SK-N-SH (cell line): ENCODE results near the gene ZNF609. TPM values are rescaled to one million over a fixed set of nuclear protein-coding genes. Genes with fewer than 3 reads are reported as not detected.

Experiments
- CTCF ChIA-PET: fragments of 300-600, 350-600 bp; formaldehyde crosslinking; extraction: SDS; loops from one replicate; lab custom pipeline; 2021; lab: Yijun Ruan, JAX
- POLR2A ChIA-PET: fragments of 350-600 bp; sonication (Branson Sonifier 250); formaldehyde crosslinking; extraction: SDS; loops from one replicate; lab custom pipeline; 2020; ENCODE audit warnings: antibody characterized with exemption, inconsistent platforms; lab: Yijun Ruan, JAX
- DNase-seq: peaks from one replicate; pipeline ENCODE4 v3.0.0; 2012
- H2AFZ ChIP-seq: fragments of 200-600 bp; sonication (generic); 2 replicates; pipeline ENCODE4 v1.8.1; 2016; ENCODE audit warnings: antibody characterized with exemption, mild to moderate bottlenecking, low read depth
- H3F3A ChIP-seq: fragments of 200-600 bp; sonication (generic); replicated peaks from 2 replicates; pipeline ENCODE3; 2016; ENCODE audit warnings: antibody characterized with exemption, mild to moderate bottlenecking; ENCODE audit not compliant: insufficient read depth
- H3K27ac ChIP-seq, 2 experiments: fragments of 200-500 bp in 1 of 2; fragments of 200-600 bp in 1 of 2; sonication (Bioruptor generic) in 1 of 2; sonication (generic), shearing (Covaris generic) in 1 of 2; 2 replicates each; pipeline versions ENCODE4 v1.5.1 to v1.6.1; 2014 to 2016; ENCODE audit warnings: low read depth in 2 of 2, inconsistent platforms in 1 of 2, low read length in 1 of 2, mild to moderate bottlenecking in 1 of 2, mixed read lengths in 1 of 2
- H3K27me3 ChIP-seq: fragments of 200-600 bp; sonication (generic), shearing (Covaris generic); 2 replicates; pipeline ENCODE4 v1.6.1; 2016; ENCODE audit warnings: mixed run types; ENCODE audit not compliant: insufficient read depth
- H3K36me3 ChIP-seq, 2 experiments: fragments of 200-500 bp in 1 of 2; fragments of 200-600 bp in 1 of 2; sonication (Bioruptor generic) in 1 of 2; sonication (generic) in 1 of 2; replicated peaks in 1 of 2; 2 replicates each; pipeline versions ENCODE3 to v1.5.1; 2014 to 2016; ENCODE audit warnings: low read length in 1 of 2, mild to moderate bottlenecking in 1 of 2; ENCODE audit not compliant: insufficient read depth in 2 of 2, control insufficient read depth in 1 of 2
- H3K4me1 ChIP-seq, 2 experiments: fragments of 200-500 bp in 1 of 2; fragments of 200-600 bp in 1 of 2; sonication (Bioruptor generic) in 1 of 2; sonication (generic), shearing (Covaris generic) in 1 of 2; 2 replicates each; pipeline versions ENCODE4 v1.5.1 to v1.6.1; 2014 to 2016; ENCODE audit warnings: low read depth in 1 of 2, low read length in 1 of 2, mixed run types in 1 of 2; ENCODE audit not compliant: insufficient read depth in 2 of 2, control insufficient read depth in 1 of 2
- H3K4me2 ChIP-seq: fragments of 200-600 bp; sonication (generic), shearing (Covaris generic); 2 replicates; pipeline ENCODE4 v1.6.1; 2017; ENCODE audit warnings: mixed run types
- H3K4me3 ChIP-seq, 2 experiments: fragments of 200-500 bp in 1 of 2; fragments of 200-600 bp in 1 of 2; sonication (Bioruptor generic) in 1 of 2; sonication (generic), shearing (Covaris generic) in 1 of 2; 2 replicates each; pipeline versions ENCODE4 v1.5.1 to v1.8.1; 2014 to 2016; ENCODE audit warnings: low read depth in 2 of 2, inconsistent platforms in 1 of 2, low read length in 1 of 2, mild to moderate bottlenecking in 1 of 2, mixed read lengths in 1 of 2, moderate library complexity in 1 of 2
- H3K79me2 ChIP-seq: fragments of 200-600 bp; sonication (generic); 2 replicates; pipeline ENCODE4 v1.8.1; 2017; ENCODE audit warnings: mild to moderate bottlenecking; ENCODE audit not compliant: insufficient read depth
- H3K9ac ChIP-seq: fragments of 200-600 bp; sonication (generic); 2 replicates; pipeline ENCODE4 v1.6.1; 2017; ENCODE audit warnings: mixed run types
- H3K9me2 ChIP-seq: fragments of 200-600 bp; sonication (generic); 2 replicates; pipeline ENCODE4 v1.6.1; 2017; ENCODE audit warnings: mixed run types
- H3K9me3 ChIP-seq: fragments of 200-600 bp; sonication (generic); 2 replicates; pipeline ENCODE4 v1.6.1; 2017; ENCODE audit warnings: mixed run types, mild to moderate bottlenecking, moderate library complexity
- H4K20me1 ChIP-seq: fragments of 200-600 bp; sonication (generic); 2 replicates; pipeline ENCODE4 v1.6.1; 2017; ENCODE audit warnings: mild to moderate bottlenecking, mixed run types; ENCODE audit not compliant: insufficient read depth
- CTCF ChIP-seq: fragments of 200-600 bp; sonication (generic); IDR thresholded peaks from 2 replicates; pipeline ENCODE4 v1.6.1; 2017; ENCODE audit warnings: antibody characterized with exemption, mild to moderate bottlenecking, moderate library complexity
- EZH2phosphoT487 ChIP-seq: fragments of 200-600 bp; sonication (generic); IDR thresholded peaks from 2 replicates; pipeline ENCODE4 v1.6.1; 2017; ENCODE audit warnings: low read depth, mixed run types, mild to moderate bottlenecking, antibody characterized with exemption, moderate library complexity, borderline replicate concordance
- FOSL2 ChIP-seq: IDR thresholded peaks from 2 replicates; pipeline ENCODE4 v1.4.0; 2012; ENCODE audit warnings: low read depth, mild to moderate bottlenecking, moderate library complexity, borderline replicate concordance
- GABPA ChIP-seq: IDR thresholded peaks from 2 replicates; pipeline ENCODE4 v1.4.0; 2012; ENCODE audit warnings: low read depth, mild to moderate bottlenecking
- IRF3 ChIP-seq: fragments of 150-350 bp; IDR thresholded peaks from 2 replicates; pipeline ENCODE4 v1.6.1; 2016; ENCODE audit warnings: mild to moderate bottlenecking, low read depth, low read length
- MXI1 ChIP-seq: IDR thresholded peaks from 2 replicates; pipeline ENCODE4 v1.6.1; 2012; ENCODE audit warnings: mild to moderate bottlenecking, low read depth, low read length, improper control_type of control experiment
- NFIC ChIP-seq: IDR thresholded peaks from 2 replicates; pipeline ENCODE4 v1.4.0; 2012; ENCODE audit warnings: borderline replicate concordance
- SIN3A ChIP-seq: IDR thresholded peaks from 2 replicates; pipeline ENCODE4 v1.6.1; 2012; ENCODE audit warnings: low read depth, mild to moderate bottlenecking, low read length, moderate library complexity, borderline replicate concordance
- TCF12 ChIP-seq: IDR thresholded peaks from 2 replicates; pipeline ENCODE4 v1.4.0; 2012
- TEAD4 ChIP-seq: IDR thresholded peaks from 2 replicates; pipeline ENCODE4 v1.4.0; 2012; ENCODE audit warnings: mild to moderate bottlenecking, borderline replicate concordance; ENCODE audit not compliant: insufficient read depth
- YY1 ChIP-seq: IDR thresholded peaks from 2 replicates; pipeline ENCODE4 v1.4.0; 2012; ENCODE audit warnings: low read depth, mild to moderate bottlenecking
- ZBTB33 ChIP-seq: IDR thresholded peaks from 2 replicates; pipeline ENCODE4 v1.4.0; 2012; ENCODE audit warnings: low read depth, borderline replicate concordance
- WGBS: methylation state at CpG from one replicate; pipeline ENCODE4 v1.1.6; 2017; ENCODE audit warnings: low lambda C conversion rate; 5-methylcytosine and 5-hydroxymethylcytosine counted together
- polyA plus RNA-seq, 3 experiments: library from polyadenylated mRNA; depleted of rRNA; stranded (reverse); fragments of >200 nt; gene quantifications; 2 replicates each; pipeline ENCODE4 v1.2.3, GENCODE V29; 2012

Gene ZNF609
- polyA plus RNA-seq, 1 of the 3 experiments (the other 2 are of a cell fraction), result 12.6 TPM

GRCh38 chr15:64562003-64562640 is 101.7 kb downstream of the ZNF609 start:
- Histone ChIP-seq H3K9me3 (no peaks in the 10 kb centered on the region), H3K27me3 (no peaks in the 10 kb centered on the region), H3F3A (peaks cover 11% of the 10 kb centered on the region), H3K9ac (no peak overlapping the region), H4K20me1 (peaks cover 28% of the 10 kb centered on the region; the same call in 1 of the 2 replicates), H3K79me2 (peaks cover 91% of the 10 kb centered on the region), H3K4me1 (peaks cover 0 to 12% of the 10 kb centered on the region in 2 experiments; a peak in 2 of 4 replicates), H3K36me3 (peaks cover 0 to 3% of the 10 kb centered on the region in 2 experiments), H3K27ac (no peak overlapping the region), H3K4me2 (no peak overlapping the region), H3K9me2 (no peaks in the 10 kb centered on the region), H2AFZ (no peak overlapping the region), H3K4me3 (no peak overlapping the region)
- POLR2A ChIA-PET, result no interaction called here
- CTCF ChIA-PET, result no interaction called here
- TF ChIP-seq ZBTB33, result no peak
- TF ChIP-seq NFIC, result peak; percentile 50; the same call in 1 of the 2 replicates
- no peak for DNase-seq
- WGBS, result 93% methylated on average over 1 of the region's 1 CpG

- no peak for DNase-seq
Measured at GRCh38 chr15:64566102-64566501, 105.7 kb downstream of the ZNF609 start.

GRCh38 chr15:64566629-64567427 is 106.5 kb downstream of the ZNF609 start:
- Histone ChIP-seq H3F3A (no peaks in the 10 kb centered on the region), H3K4me2 (no peak overlapping the region), H3K79me2 (peaks cover 94% of the 10 kb centered on the region), H3K9ac (no peak overlapping the region), H3K27ac (no peak overlapping the region), H3K36me3 (peaks cover 0 to 12% of the 10 kb centered on the region in 2 experiments), H3K9me3 (no peaks in the 10 kb centered on the region), H3K4me1 (peaks cover 0 to 23% of the 10 kb centered on the region in 2 experiments; a peak in 1 of 4 replicates), H3K4me3 (no peak overlapping the region), H3K27me3 (no peaks in the 10 kb centered on the region), H2AFZ (no peak overlapping the region), H4K20me1 (peaks cover 27% of the 10 kb centered on the region), H3K9me2 (no peaks in the 10 kb centered on the region)
- ChIA-PET POLR2A (no interaction called here), CTCF (interaction anchor here (0.7 to 1.6 kb wide), 3 partner anchors 14 to 23 kb away, joined by 3 to 4 read pairs (median 3); no protein-coding TSS in a partner anchor)
- 97% methylated on average over 11 of the region's 11 CpGs for WGBS
- no peak for DNase-seq
- TF ChIP-seq IRF3 (no peak), SIN3A (no peak), MXI1 (no peak), CTCF (no peak), GABPA (no peak), TEAD4 (no peak), TCF12 (no peak), EZH2phosphoT487 (no peak), YY1 (no peak), FOSL2 (no peak)

More at GRCh38 chr15:64566102-64566501, 105.7 kb downstream of the ZNF609 start:
- Histone ChIP-seq H2AFZ (no peak overlapping the region), H3K79me2 (peaks cover 94% of the 10 kb centered on the region), H3K9me2 (no peaks in the 10 kb centered on the region), H3F3A (no peaks in the 10 kb centered on the region), H3K27ac (no peak overlapping the region), H3K27me3 (no peaks in the 10 kb centered on the region), H3K4me3 (no peak overlapping the region), H3K36me3 (peaks cover 0 to 12% of the 10 kb centered on the region in 2 experiments), H4K20me1 (peaks cover 24% of the 10 kb centered on the region), H3K9me3 (no peaks in the 10 kb centered on the region)
- CTCF ChIA-PET, result interaction anchor here (0.7 to 1.6 kb wide), 3 partner anchors 15 to 22 kb away, joined by 3 to 4 read pairs (median 3); no protein-coding TSS in a partner anchor
- POLR2A ChIA-PET, result no interaction called here
- TF ChIP-seq MXI1, result no peak
- TF ChIP-seq, all 33 proteins: peak for 0
- H3K9ac ChIP-seq, result no peak overlapping the region
- 72% methylated on average over 2 of the region's 2 CpGs for WGBS
- H3K4me2 ChIP-seq, result no peak overlapping the region
- H3K4me1 ChIP-seq, result peaks cover 0 to 23% of the 10 kb centered on the region in 2 experiments; a peak in 1 of 4 replicates
